SK-N-SH (cell line): Measurements from ENCODE around the gene SNAP91. TPM values are rescaled to one million over a fixed set of nuclear protein-coding genes. Genes with fewer than 3 reads are reported as not detected.

Experiments used
- CTCF ChIA-PET: fragments of 300-600, 350-600 bp; formaldehyde crosslinking; extraction: SDS; loops from one replicate; lab custom pipeline; 2021; lab: Yijun Ruan, JAX
- POLR2A ChIA-PET: fragments of 350-600 bp; sonication (Branson Sonifier 250); formaldehyde crosslinking; extraction: SDS; loops from one replicate; lab custom pipeline; 2020; ENCODE audit warnings: antibody characterized with exemption, inconsistent platforms; lab: Yijun Ruan, JAX
- DNase-seq: peaks from one replicate; pipeline ENCODE4 v3.0.0; 2012
- H2AFZ ChIP-seq: fragments of 200-600 bp; sonication (generic); 2 replicates; pipeline ENCODE4 v1.8.1; 2016; ENCODE audit warnings: antibody characterized with exemption, mild to moderate bottlenecking, low read depth
- H3F3A ChIP-seq: fragments of 200-600 bp; sonication (generic); replicated peaks from 2 replicates; pipeline ENCODE3; 2016; ENCODE audit warnings: antibody characterized with exemption, mild to moderate bottlenecking; ENCODE audit not compliant: insufficient read depth
- H3K27ac ChIP-seq, 2 experiments: fragments of 200-500 bp in 1 of 2; fragments of 200-600 bp in 1 of 2; sonication (Bioruptor generic) in 1 of 2; sonication (generic), shearing (Covaris generic) in 1 of 2; 2 replicates each; pipeline versions ENCODE4 v1.5.1 to v1.6.1; 2014 to 2016; ENCODE audit warnings: low read depth in 2 of 2, inconsistent platforms in 1 of 2, low read length in 1 of 2, mild to moderate bottlenecking in 1 of 2, mixed read lengths in 1 of 2
- H3K27me3 ChIP-seq: fragments of 200-600 bp; sonication (generic), shearing (Covaris generic); 2 replicates; pipeline ENCODE4 v1.6.1; 2016; ENCODE audit warnings: mixed run types; ENCODE audit not compliant: insufficient read depth
- H3K36me3 ChIP-seq, 2 experiments: fragments of 200-500 bp in 1 of 2; fragments of 200-600 bp in 1 of 2; sonication (Bioruptor generic) in 1 of 2; sonication (generic) in 1 of 2; replicated peaks in 1 of 2; 2 replicates each; pipeline versions ENCODE3 to v1.5.1; 2014 to 2016; ENCODE audit warnings: low read length in 1 of 2, mild to moderate bottlenecking in 1 of 2; ENCODE audit not compliant: insufficient read depth in 2 of 2, control insufficient read depth in 1 of 2
- H3K4me1 ChIP-seq, 2 experiments: fragments of 200-500 bp in 1 of 2; fragments of 200-600 bp in 1 of 2; sonication (Bioruptor generic) in 1 of 2; sonication (generic), shearing (Covaris generic) in 1 of 2; 2 replicates each; pipeline versions ENCODE4 v1.5.1 to v1.6.1; 2014 to 2016; ENCODE audit warnings: low read depth in 1 of 2, low read length in 1 of 2, mixed run types in 1 of 2; ENCODE audit not compliant: insufficient read depth in 2 of 2, control insufficient read depth in 1 of 2
- H3K4me2 ChIP-seq: fragments of 200-600 bp; sonication (generic), shearing (Covaris generic); 2 replicates; pipeline ENCODE4 v1.6.1; 2017; ENCODE audit warnings: mixed run types
- H3K4me3 ChIP-seq, 2 experiments: fragments of 200-500 bp in 1 of 2; fragments of 200-600 bp in 1 of 2; sonication (Bioruptor generic) in 1 of 2; sonication (generic), shearing (Covaris generic) in 1 of 2; 2 replicates each; pipeline versions ENCODE4 v1.5.1 to v1.8.1; 2014 to 2016; ENCODE audit warnings: low read depth in 2 of 2, inconsistent platforms in 1 of 2, low read length in 1 of 2, mild to moderate bottlenecking in 1 of 2, mixed read lengths in 1 of 2, moderate library complexity in 1 of 2
- H3K79me2 ChIP-seq: fragments of 200-600 bp; sonication (generic); 2 replicates; pipeline ENCODE4 v1.8.1; 2017; ENCODE audit warnings: mild to moderate bottlenecking; ENCODE audit not compliant: insufficient read depth
- H3K9ac ChIP-seq: fragments of 200-600 bp; sonication (generic); 2 replicates; pipeline ENCODE4 v1.6.1; 2017; ENCODE audit warnings: mixed run types
- H3K9me2 ChIP-seq: fragments of 200-600 bp; sonication (generic); 2 replicates; pipeline ENCODE4 v1.6.1; 2017; ENCODE audit warnings: mixed run types
- H3K9me3 ChIP-seq: fragments of 200-600 bp; sonication (generic); 2 replicates; pipeline ENCODE4 v1.6.1; 2017; ENCODE audit warnings: mixed run types, mild to moderate bottlenecking, moderate library complexity
- H4K20me1 ChIP-seq: fragments of 200-600 bp; sonication (generic); 2 replicates; pipeline ENCODE4 v1.6.1; 2017; ENCODE audit warnings: mild to moderate bottlenecking, mixed run types; ENCODE audit not compliant: insufficient read depth
- CHD2 ChIP-seq: fragments of 150-350 bp; IDR thresholded peaks from 2 replicates; pipeline ENCODE4 v1.6.1; 2018; ENCODE audit warnings: low read length; ENCODE audit not compliant: partially characterized antibody
- ELF1 ChIP-seq: IDR thresholded peaks from 2 replicates; pipeline ENCODE4 v1.4.0; 2012
- EP300 ChIP-seq, 2 experiments: IDR thresholded peaks; 2 replicates each; pipeline versions ENCODE4 v1.4.0 to v1.6.1; 2012; ENCODE audit warnings: borderline replicate concordance in 1 of 2, low read depth in 1 of 2, low read length in 1 of 2
- FOXJ3 ChIP-seq: sonication (generic); formaldehyde crosslinking; IDR thresholded peaks from 2 replicates; pipeline ENCODE4 v1.5.1; 2020; ENCODE audit warnings: mild to moderate bottlenecking, missing genetic modification reagents
- GABPA ChIP-seq: IDR thresholded peaks from 2 replicates; pipeline ENCODE4 v1.4.0; 2012; ENCODE audit warnings: low read depth, mild to moderate bottlenecking
- IRF3 ChIP-seq: fragments of 150-350 bp; IDR thresholded peaks from 2 replicates; pipeline ENCODE4 v1.6.1; 2016; ENCODE audit warnings: mild to moderate bottlenecking, low read depth, low read length
- JUND ChIP-seq: IDR thresholded peaks from 2 replicates; pipeline ENCODE4 v1.4.0; 2012
- MEF2A ChIP-seq: IDR thresholded peaks from 2 replicates; pipeline ENCODE4 v1.4.0; 2012; ENCODE audit warnings: low read depth, borderline replicate concordance
- NRF1 ChIP-seq: IDR thresholded peaks from 2 replicates; pipeline ENCODE4 v1.6.1; 2012; ENCODE audit warnings: low read depth, mild to moderate bottlenecking, low read length
- RAD21 ChIP-seq: IDR thresholded peaks from 2 replicates; pipeline ENCODE4 v1.6.1; 2012; ENCODE audit warnings: mild to moderate bottlenecking, low read length
- REST ChIP-seq: IDR thresholded peaks from 2 replicates; pipeline ENCODE4 v1.6.1; 2012; ENCODE audit warnings: mild to moderate bottlenecking, low read depth, low read length, moderate library complexity
- SIN3A ChIP-seq: IDR thresholded peaks from 2 replicates; pipeline ENCODE4 v1.6.1; 2012; ENCODE audit warnings: low read depth, mild to moderate bottlenecking, low read length, moderate library complexity, borderline replicate concordance
- TCF12 ChIP-seq: IDR thresholded peaks from 2 replicates; pipeline ENCODE4 v1.4.0; 2012
- TEAD4 ChIP-seq: IDR thresholded peaks from 2 replicates; pipeline ENCODE4 v1.4.0; 2012; ENCODE audit warnings: mild to moderate bottlenecking, borderline replicate concordance; ENCODE audit not compliant: insufficient read depth
- WGBS: methylation state at CpG from one replicate; pipeline ENCODE4 v1.1.6; 2017; ENCODE audit warnings: low lambda C conversion rate; 5-methylcytosine and 5-hydroxymethylcytosine counted together
- polyA plus RNA-seq, 3 experiments: library from polyadenylated mRNA; depleted of rRNA; stranded (reverse); fragments of >200 nt; gene quantifications; 2 replicates each; pipeline ENCODE4 v1.2.3, GENCODE V29; 2012
- TF ChIP-seq, protein P1 (sequence below): IDR thresholded peaks from 2 replicates; pipeline ENCODE4 v1.4.0; 2012; ENCODE audit warnings: low read depth, borderline replicate concordance
- TF ChIP-seq, protein P2 (sequence below): IDR thresholded peaks from 2 replicates; pipeline ENCODE4 v1.4.0; 2012; ENCODE audit warnings: low read depth, borderline replicate concordance

SNAP91 gene
- polyA plus RNA-seq, 1 of the 3 experiments (the other 2 are of a cell fraction): 0.64 TPM

DNA sequence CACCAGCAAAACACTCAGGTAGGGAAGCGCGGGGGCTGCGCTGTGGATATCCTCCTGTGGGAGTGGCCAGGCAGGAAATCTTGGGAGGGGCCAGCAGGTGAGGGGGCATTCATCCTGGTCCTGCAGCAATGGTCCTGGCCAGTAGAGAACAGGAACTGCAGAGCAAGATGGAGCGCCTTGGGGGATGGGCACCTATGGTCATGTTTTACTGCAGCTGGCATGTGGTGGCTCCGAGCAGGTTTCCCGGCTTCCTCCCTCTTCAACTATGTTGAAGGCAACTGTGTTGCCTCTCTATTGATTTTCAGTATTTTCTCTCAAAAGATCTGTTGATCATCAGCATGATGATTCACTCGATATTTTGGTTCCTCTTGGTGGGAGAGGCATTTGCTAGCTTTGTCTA is 70.9 kb downstream of the SNAP91 start (continued):
- TF ChIP-seq TEAD4: no peak
- no peak for TF ChIP-seq IRF3
- TF ChIP-seq, protein P1, sequence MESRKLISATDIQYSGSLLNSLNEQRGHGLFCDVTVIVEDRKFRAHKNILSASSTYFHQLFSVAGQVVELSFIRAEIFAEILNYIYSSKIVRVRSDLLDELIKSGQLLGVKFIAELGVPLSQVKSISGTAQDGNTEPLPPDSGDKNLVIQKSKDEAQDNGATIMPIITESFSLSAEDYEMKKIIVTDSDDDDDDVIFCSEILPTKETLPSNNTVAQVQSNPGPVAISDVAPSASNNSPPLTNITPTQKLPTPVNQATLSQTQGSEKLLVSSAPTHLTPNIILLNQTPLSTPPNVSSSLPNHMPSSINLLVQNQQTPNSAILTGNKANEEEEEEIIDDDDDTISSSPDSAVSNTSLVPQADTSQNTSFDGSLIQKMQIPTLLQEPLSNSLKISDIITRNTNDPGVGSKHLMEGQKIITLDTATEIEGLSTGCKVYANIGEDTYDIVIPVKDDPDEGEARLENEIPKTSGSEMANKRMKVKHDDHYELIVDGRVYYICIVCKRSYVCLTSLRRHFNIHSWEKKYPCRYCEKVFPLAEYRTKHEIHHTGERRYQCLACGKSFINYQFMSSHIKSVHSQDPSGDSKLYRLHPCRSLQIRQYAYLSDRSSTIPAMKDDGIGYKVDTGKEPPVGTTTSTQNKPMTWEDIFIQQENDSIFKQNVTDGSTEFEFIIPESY: no peak
- no peak for TF ChIP-seq RAD21
- TF ChIP-seq GABPA: no peak

DNA sequence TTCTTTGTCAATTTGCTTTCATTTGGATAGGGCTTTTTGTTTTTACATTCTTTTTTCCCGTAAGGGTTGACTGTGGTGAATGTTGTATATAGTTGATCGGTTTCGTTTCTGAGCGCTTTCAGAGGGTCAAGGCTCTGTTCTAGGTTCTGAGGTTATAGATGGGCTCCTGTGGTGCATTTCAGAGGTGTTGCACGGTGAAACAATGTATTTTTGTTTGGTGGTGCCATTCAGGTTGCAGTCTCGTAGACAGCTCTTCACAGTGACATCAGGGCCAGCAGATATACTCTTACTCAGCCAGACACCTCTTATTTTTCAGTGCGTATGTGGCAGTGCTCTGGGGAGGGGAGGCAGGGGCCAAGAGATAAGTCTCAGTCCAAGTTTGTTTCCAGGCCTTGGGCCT is 72.1 kb downstream of the SNAP91 start:
- H3K79me2 ChIP-seq: no peaks in the 10 kb centered on the region
- H4K20me1 ChIP-seq: no peaks in the 10 kb centered on the region
- no peak for TF ChIP-seq IRF3
- H3K36me3 ChIP-seq: peaks cover 0 to 4% of the 10 kb centered on the region in 2 experiments
- H3K9me3 ChIP-seq: no peaks in the 10 kb centered on the region
- no peak overlapping the region for H2AFZ ChIP-seq
- no peaks in the 10 kb centered on the region for H3K9me2 ChIP-seq
- POLR2A ChIA-PET: interaction anchor here (0.7 kb wide), 1 partner anchor 56 kb away, joined by 3 read pairs; no protein-coding TSS in a partner anchor
- no peak overlapping the region for H3K4me3 ChIP-seq
- H3K9ac ChIP-seq: no peak overlapping the region
- no peaks in the 10 kb centered on the region for H3K27me3 ChIP-seq
- WGBS: 59% methylated on average over 7 of the region's 7 CpGs
- no peak overlapping the region for H3K4me2 ChIP-seq
- no peaks in the 10 kb centered on the region for H3F3A ChIP-seq
- no peak for DNase-seq
- H3K4me1 ChIP-seq: no peaks in the 10 kb centered on the region; a peak in 1 of 4 replicates
- no peak overlapping the region for H3K27ac ChIP-seq
- CTCF ChIA-PET: no interaction called here

DNA sequence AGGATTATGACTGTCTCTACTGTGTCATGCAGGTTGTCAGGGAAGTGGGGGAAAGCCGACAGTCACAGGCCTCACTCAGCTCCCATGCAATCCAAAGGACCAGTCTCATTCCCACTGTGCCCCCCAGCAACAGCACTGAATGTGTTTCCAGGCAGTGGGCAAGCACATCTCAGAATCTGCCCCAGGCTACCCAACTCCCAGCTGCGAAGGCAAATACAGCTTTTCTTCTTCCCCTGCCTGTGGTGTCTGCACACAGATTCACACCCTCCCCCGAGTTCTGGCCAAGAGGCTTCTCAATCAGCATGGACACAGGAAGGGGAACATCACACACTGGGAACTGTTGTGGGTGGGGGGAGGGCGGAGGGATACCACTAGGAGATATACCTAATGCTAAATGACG is 75.3 kb downstream of the SNAP91 start:
- Histone ChIP-seq H3K4me3 (no peak overlapping the region), H3K9me3 (no peaks in the 10 kb centered on the region), H3K27ac (no peak overlapping the region; a peak in 1 of 4 replicates), H3K9ac (no peak overlapping the region), H3K4me1 (no peaks in the 10 kb centered on the region; a peak in 1 of 4 replicates), H3K4me2 (no peak overlapping the region), H3F3A (no peaks in the 10 kb centered on the region), H4K20me1 (no peaks in the 10 kb centered on the region), H3K27me3 (no peaks in the 10 kb centered on the region), H3K79me2 (no peaks in the 10 kb centered on the region), H2AFZ (no peak overlapping the region), H3K9me2 (no peaks in the 10 kb centered on the region), H3K36me3 (no peaks in the 10 kb centered on the region)
- CTCF ChIA-PET: no interaction called here
- DNase-seq: no peak
- WGBS: 29% methylated on average over 4 of the region's 5 CpGs
- POLR2A ChIA-PET: no interaction called here
- TF ChIP-seq ELF1 (no peak), TCF12 (no peak), REST (no peak), NRF1 (no peak), JUND (no peak), IRF3 (no peak), CHD2 (no peak), EP300 (IDR thresholded peaks at IDR 0.05; ENCODE audit: borderline replicate concordance in 1 of 2, low read depth in 1 of 2, low read length in 1 of 2) (no peak), FOXJ3 (CRISPR knock-in tag) (no peak), MEF2A (no peak), GABPA (no peak), SIN3A (no peak)
- TF ChIP-seq, protein P2, sequence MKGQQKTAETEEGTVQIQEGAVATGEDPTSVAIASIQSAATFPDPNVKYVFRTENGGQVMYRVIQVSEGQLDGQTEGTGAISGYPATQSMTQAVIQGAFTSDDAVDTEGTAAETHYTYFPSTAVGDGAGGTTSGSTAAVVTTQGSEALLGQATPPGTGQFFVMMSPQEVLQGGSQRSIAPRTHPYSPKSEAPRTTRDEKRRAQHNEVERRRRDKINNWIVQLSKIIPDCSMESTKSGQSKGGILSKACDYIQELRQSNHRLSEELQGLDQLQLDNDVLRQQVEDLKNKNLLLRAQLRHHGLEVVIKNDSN: no peak
